Caco-2 (cell line): ENCODE measurements around the gene TNFRSF21. TPM values are rescaled to one million over a fixed set of nuclear protein-coding genes. Genes with fewer than 3 reads are reported as not detected.
A peak's percentile ranks its signal among the peaks of the same experiment; 100 is the strongest.

Source experiments
- BruUV-seq: library from RNA; stranded (reverse); fragments of 400-500 nt; replicated peaks from 2 replicates; lab custom pipeline; 2021; lab: Mats Ljungman, UMichigan
- CTCF ChIA-PET: fragments of 300-600 bp; sonication (Branson Sonifier 250); formaldehyde crosslinking; loops from one replicate; lab custom pipeline; 2022; ENCODE audit warnings: antibody characterized with exemption; lab: Charles Lee
- POLR2A ChIA-PET: fragments of 300-600 bp; sonication (Branson Sonifier 250); formaldehyde crosslinking; loops from one replicate; lab custom pipeline; 2022; ENCODE audit warnings: antibody characterized with exemption; lab: Charles Lee
- DNase-seq, 2 experiments: peaks; one replicate each; pipeline versions ENCODE4 v3.0.0 to v3.0.0-alpha.2; 2020 to 2022
- H3K27me3 ChIP-seq: replicated peaks from 2 replicates; pipeline ENCODE4 v1.6.0; 2011; ENCODE audit warnings: low read length; ENCODE audit not compliant: control insufficient read depth, insufficient read depth
- H3K36me3 ChIP-seq: 2 replicates; pipeline ENCODE4 v1.5.1; 2011; ENCODE audit warnings: low read length; ENCODE audit not compliant: control insufficient read depth, insufficient read depth
- H3K4me1 ChIP-seq: fragments of 250-450 bp; sonication (Bioruptor Pico); 2 replicates; pipeline ENCODE4 v1.5.1; 2020; ENCODE audit warnings: mild to moderate bottlenecking
- H3K4me3 ChIP-seq: 2 replicates; pipeline ENCODE4 v1.5.1; 2011; ENCODE audit warnings: low read depth, mild to moderate bottlenecking, control low read depth, low read length
- H3K9me3 ChIP-seq: fragments of 250-450 bp; sonication (Bioruptor Pico); 2 replicates; pipeline ENCODE4 v1.5.1; 2020; ENCODE audit warnings: mild to moderate bottlenecking, moderate library complexity
- H3K27ac Mint-ChIP-seq: one replicate; pipeline ENCODE4 v1.8.0; 2022; ENCODE audit warnings: mixed read lengths; ENCODE audit not compliant: unreplicated experiment
- H3K27me3 Mint-ChIP-seq: one replicate; pipeline ENCODE4 v1.8.0; 2022; ENCODE audit warnings: mixed read lengths; ENCODE audit not compliant: insufficient read depth, unreplicated experiment
- H3K36me3 Mint-ChIP-seq: one replicate; pipeline ENCODE4 v1.8.0; 2022; ENCODE audit warnings: mild to moderate bottlenecking, mixed read lengths; ENCODE audit not compliant: insufficient read depth, unreplicated experiment
- H3K4me1 Mint-ChIP-seq: one replicate; pipeline ENCODE4 v1.8.0; 2022; ENCODE audit warnings: low read depth, mixed read lengths; ENCODE audit not compliant: unreplicated experiment
- H3K4me3 Mint-ChIP-seq: one replicate; pipeline ENCODE4 v1.8.0; 2022; ENCODE audit warnings: mild to moderate bottlenecking, moderate library complexity, mixed read lengths; ENCODE audit not compliant: unreplicated experiment
- H3K9me3 Mint-ChIP-seq: one replicate; pipeline ENCODE4 v1.8.0; 2022; ENCODE audit warnings: mixed read lengths; ENCODE audit not compliant: unreplicated experiment
- CTCF ChIP-seq, 2 experiments: fragments of 200-600 bp in 1 of 2; IDR thresholded peaks; 1 replicate in 1 of 2; 2 replicates in 1 of 2; pipeline versions ENCODE4 v1.5.1 to v1.8.0; 2011 to 2022; ENCODE audit warnings: antibody characterized with exemption in 1 of 2, control low read depth in 1 of 2, inconsistent platforms in 1 of 2, low read depth in 1 of 2, low read length in 1 of 2, mild to moderate bottlenecking in 1 of 2, moderate library complexity in 1 of 2; ENCODE audit not compliant: insufficient read depth in 1 of 2, severe bottlenecking in 1 of 2, unreplicated experiment in 1 of 2
- intact Hi-C: fragments of 100-400 bp; cut with micrococcal nuclease; formaldehyde crosslinking; loops from one replicate; pipeline ENCODE4 v1.10.0; 2022; ENCODE audit not compliant: unreplicated experiment
- total RNA-seq: library from RNA; stranded (reverse); gene quantifications from 2 replicates; pipeline ENCODE4 v1.2.3, GENCODE V29; 2022

TNFRSF21 gene
- total RNA-seq, 1 experiment from 2014 or later = 60.8 TPM

GRCh38 chr6:47283993-47284392 is 25.7 kb downstream of the TNFRSF21 start:
- CTCF ChIA-PET = no interaction called here
- peaks cover 20% of the 10 kb centered on the region for H3K4me1 ChIP-seq
- H3K4me3 ChIP-seq = no peak overlapping the region
- H3K4me1 Mint-ChIP-seq = peaks cover 17% of the 10 kb centered on the region
- no peaks in the 10 kb centered on the region for H3K27me3 Mint-ChIP-seq
- no peak overlapping the region for H3K4me3 Mint-ChIP-seq
- H3K36me3 Mint-ChIP-seq = peaks cover 72% of the 10 kb centered on the region
- no peak for TF ChIP-seq CTCF (IDR thresholded peaks at IDR 0.05; ENCODE audit: insufficient read depth in 1 of 2, low read depth in 1 of 2, low read length in 1 of 2, severe bottlenecking in 1 of 2, unreplicated experiment in 1 of 2)
- TSS peak; percentile 5 for BruUV-seq
- no peak for DNase-seq
- intact Hi-C loops = no loop called here
- no peaks in the 10 kb centered on the region for H3K9me3 Mint-ChIP-seq
- no peaks in the 10 kb centered on the region for H3K9me3 ChIP-seq
- H3K36me3 ChIP-seq = peaks cover 5% of the 10 kb centered on the region
- H3K27ac Mint-ChIP-seq = no peak overlapping the region
- H3K27me3 ChIP-seq = no peaks in the 10 kb centered on the region
- POLR2A ChIA-PET = no interaction called here

DNA sequence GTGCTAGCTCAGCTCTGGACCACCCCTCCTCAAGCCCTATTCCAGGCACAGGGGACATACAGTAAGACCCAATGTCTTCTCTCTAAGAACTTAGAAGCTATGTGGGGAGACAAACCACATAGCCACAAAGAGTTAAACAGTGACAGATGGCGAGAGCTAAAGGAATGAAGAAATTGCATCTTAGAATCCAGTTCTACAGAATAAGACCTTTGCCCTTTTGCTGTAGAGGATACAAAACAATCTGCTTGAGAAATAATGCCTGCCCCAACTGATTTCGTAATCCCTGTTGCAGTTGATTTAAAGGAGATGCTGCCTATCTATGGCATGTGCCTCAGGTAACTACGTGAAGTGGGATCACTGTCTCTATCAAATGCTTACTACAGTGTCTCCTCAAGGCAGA is 31.2 kb downstream of the TNFRSF21 start:
- H3K4me3 ChIP-seq = no peak overlapping the region

DNA sequence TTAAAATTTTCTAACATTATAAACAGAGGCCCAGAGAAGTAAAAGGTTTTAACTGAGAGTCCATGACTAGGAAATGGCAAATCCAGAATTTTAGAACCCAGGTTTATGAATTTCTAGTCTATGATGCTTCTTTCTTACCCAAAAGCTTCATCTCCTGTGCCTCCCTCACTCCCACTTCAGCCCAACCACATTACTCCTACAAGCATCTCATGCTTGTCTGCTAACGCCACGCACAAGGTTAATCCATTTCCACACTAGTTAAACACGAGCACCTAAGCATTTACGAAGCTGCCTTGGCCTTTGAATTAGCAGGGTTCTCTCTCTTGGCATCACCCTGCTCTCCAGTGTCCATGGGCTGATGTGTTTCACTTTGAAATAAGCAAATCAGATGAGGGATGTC is 32.0 kb downstream of the TNFRSF21 start:
- POLR2A ChIA-PET = no interaction called here
- H3K27me3 Mint-ChIP-seq = no peaks in the 10 kb centered on the region
- TF ChIP-seq CTCF (IDR thresholded peaks at IDR 0.05; ENCODE audit: insufficient read depth in 1 of 2, low read depth in 1 of 2, low read length in 1 of 2, severe bottlenecking in 1 of 2, unreplicated experiment in 1 of 2) = no peak

More for the DNA sequence above, 31.2 kb downstream of the TNFRSF21 start:
- peak overlapping the region; percentile 83 for H3K27ac Mint-ChIP-seq
- DNase-seq = peak; percentile 75 to 77
- ChIA-PET POLR2A (no interaction called here), CTCF (no interaction called here)
- no peak for TF ChIP-seq CTCF (IDR thresholded peaks at IDR 0.05; ENCODE audit: insufficient read depth in 1 of 2, low read depth in 1 of 2, low read length in 1 of 2, severe bottlenecking in 1 of 2, unreplicated experiment in 1 of 2)
- H3K36me3 Mint-ChIP-seq = peaks cover 91% of the 10 kb centered on the region
- Histone ChIP-seq H3K4me1 (peaks cover 35% of the 10 kb centered on the region), H3K9me3 (no peaks in the 10 kb centered on the region), H3K27me3 (no peaks in the 10 kb centered on the region), H3K36me3 (peaks cover 6% of the 10 kb centered on the region)
- H3K27me3 Mint-ChIP-seq = no peaks in the 10 kb centered on the region
- H3K9me3 Mint-ChIP-seq = no peaks in the 10 kb centered on the region
- intact Hi-C loops = loop anchor here (1.0 kb wide), 4 partner anchors 26 to 181 kb away; partner anchors contain the start of gene TNFRSF21
- BruUV-seq = no TSS peak
- H3K4me1 Mint-ChIP-seq = peaks cover 24% of the 10 kb centered on the region
- H3K4me3 Mint-ChIP-seq = peak overlapping the region; percentile 9

More for the DNA sequence above, 32.0 kb downstream of the TNFRSF21 start:
- no TSS peak for BruUV-seq
- peaks cover 6% of the 10 kb centered on the region for H3K36me3 ChIP-seq
- no peak overlapping the region for H3K4me3 ChIP-seq
- peaks cover 35% of the 10 kb centered on the region for H3K4me1 ChIP-seq
- H3K36me3 Mint-ChIP-seq = peaks cover 88% of the 10 kb centered on the region
- CTCF ChIA-PET = no interaction called here
- DNase-seq = no peak
- H3K27me3 ChIP-seq = no peaks in the 10 kb centered on the region
- H3K27ac Mint-ChIP-seq = peak overlapping the region; percentile 83
- H3K9me3 Mint-ChIP-seq = no peaks in the 10 kb centered on the region
- peaks cover 25% of the 10 kb centered on the region for H3K4me1 Mint-ChIP-seq
- H3K9me3 ChIP-seq = no peaks in the 10 kb centered on the region
- intact Hi-C loops = loop anchor here (1.0 kb wide), 4 partner anchors 27 to 180 kb away; partner anchors contain the start of gene TNFRSF21
- no peak overlapping the region for H3K4me3 Mint-ChIP-seq
